Panc1 (cell line): ENCODE measurements around the gene ZNF664. TPM values are rescaled to one million over a fixed set of nuclear protein-coding genes. Genes with fewer than 3 reads are reported as not detected.

ENCODE experiments used
- ATAC-seq: fragments of 200-7000 bp; cut with Tn5 transposase; 2 replicates; pipeline ENCODE4 v1.9.1; 2020; ENCODE audit warnings: mild to moderate bottlenecking, moderate library complexity
- BruUV-seq: library from RNA; stranded (reverse); fragments of 400-500 nt; replicated peaks from 2 replicates; lab custom pipeline; 2021; lab: Mats Ljungman, UMichigan
- CTCF ChIA-PET: fragments of 300-600 bp; sonication (Branson Sonifier 250); formaldehyde crosslinking; loops from one replicate; lab custom pipeline; 2022; ENCODE audit warnings: antibody characterized with exemption; lab: Charles Lee
- POLR2A ChIA-PET: fragments of 300-600 bp; sonication (Branson Sonifier 250); formaldehyde crosslinking; loops from one replicate; lab custom pipeline; 2022; ENCODE audit warnings: antibody characterized with exemption; lab: Charles Lee
- DNase-seq: peaks from one replicate; pipeline ENCODE4 v3.0.0-alpha.2; 2010; ENCODE audit warnings: low read depth, low spot score
- H3K27ac ChIP-seq: 2 replicates; pipeline ENCODE4 v1.5.1; 2011; ENCODE audit warnings: mild to moderate bottlenecking, low read length, inconsistent platforms
- H3K27me3 ChIP-seq: fragments of 200-500 bp; sonication (Bioruptor generic); 2 replicates; pipeline ENCODE4 v1.6.0; 2014; ENCODE audit warnings: low read length, inconsistent platforms; ENCODE audit not compliant: control insufficient read depth, insufficient read depth
- H3K36me3 ChIP-seq: fragments of 200-500 bp; sonication (Bioruptor generic); 2 replicates; pipeline ENCODE4 v1.5.1; 2014; ENCODE audit warnings: inconsistent platforms, mild to moderate bottlenecking, low read length, moderate library complexity; ENCODE audit not compliant: control insufficient read depth, insufficient read depth
- H3K4me1 ChIP-seq: 2 replicates; pipeline ENCODE4 v1.5.1; 2011; ENCODE audit warnings: inconsistent platforms, mild to moderate bottlenecking, low read length, moderate library complexity; ENCODE audit not compliant: control insufficient read depth, insufficient read depth
- H3K4me3 ChIP-seq, 2 experiments: 2 replicates each; pipeline ENCODE4 v1.5.1; 2011 to 2012; ENCODE audit warnings: low read depth in 2 of 2, low read length in 2 of 2, mild to moderate bottlenecking in 2 of 2, inconsistent platforms in 1 of 2, moderate library complexity in 1 of 2
- H3K9me3 ChIP-seq: fragments of 200-500 bp; sonication (Bioruptor generic); 2 replicates; pipeline ENCODE4 v1.5.1; 2014; ENCODE audit warnings: low read depth, mild to moderate bottlenecking, inconsistent platforms, low read length, moderate library complexity; ENCODE audit not compliant: control insufficient read depth, insufficient read depth
- CTCF ChIP-seq: fragments of 450-650 bp; IDR thresholded peaks from 2 replicates; pipeline ENCODE4 v1.5.1; 2017; ENCODE audit warnings: mild to moderate bottlenecking
- POLR2AphosphoS5 ChIP-seq: IDR thresholded peaks from 2 replicates; pipeline ENCODE4 v1.6.1; 2012; ENCODE audit warnings: mild to moderate bottlenecking, low read depth, low read length, moderate library complexity
- SIN3A ChIP-seq: IDR thresholded peaks from 2 replicates; pipeline ENCODE4 v1.6.1; 2012; ENCODE audit warnings: low read depth, mild to moderate bottlenecking, low read length, moderate library complexity, borderline replicate concordance; ENCODE audit not compliant: insufficient read depth
- TCF7L2 ChIP-seq: IDR thresholded peaks from 2 replicates; pipeline ENCODE4 v1.6.1; 2011; ENCODE audit warnings: mild to moderate bottlenecking, low read depth, low read length, inconsistent platforms
- in situ Hi-C: cut with HindIII; loops from 2 replicates; pipeline ENCODE4 v1.10.0; 2016; ENCODE audit warnings: low sequenced_read_pairs, low pct_unique_long_range_greater_than_20kb
- intact Hi-C: fragments of 100-400 bp; cut with micrococcal nuclease; formaldehyde crosslinking; loops from one replicate; pipeline ENCODE4 v1.10.0; 2022; ENCODE audit not compliant: unreplicated experiment
- total RNA-seq: library from RNA; stranded (reverse); gene quantifications from one replicate; pipeline ENCODE4 v1.2.1, GENCODE V29; 2021; ENCODE audit not compliant: unreplicated experiment
- TF ChIP-seq, protein P1 (sequence below), 2 experiments: IDR thresholded peaks; 2 replicates each; pipeline ENCODE4 v1.6.1; 2011 to 2012; ENCODE audit warnings: low read depth in 2 of 2, control low read depth in 1 of 2, low read length in 1 of 2, mild to moderate bottlenecking in 1 of 2, moderate library complexity in 1 of 2; ENCODE audit not compliant: insufficient read depth in 1 of 2

The ZNF664 gene
- total RNA-seq, 1 experiment from 2014 or later: 115 TPM

DNA sequence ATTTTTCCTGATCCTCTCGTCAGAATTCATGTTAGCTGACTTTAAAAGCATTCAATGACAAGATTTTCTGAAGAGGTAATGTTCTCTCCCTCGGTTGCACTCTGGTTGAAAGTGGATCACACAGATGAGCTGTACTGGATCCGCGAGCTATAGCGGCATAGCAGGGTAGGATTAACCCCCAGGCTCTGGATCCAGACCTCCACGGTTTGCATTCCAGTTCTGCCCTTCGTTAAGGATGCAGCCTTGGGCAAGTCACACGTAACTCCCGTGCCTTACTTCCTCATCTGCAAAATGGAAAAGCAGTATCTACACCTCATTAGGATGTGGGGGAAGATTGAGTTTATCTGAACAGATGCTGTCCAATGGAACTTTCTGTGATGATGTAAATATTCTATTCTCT, 14.1 kb upstream of the ZNF664 start:
- H3K4me1 ChIP-seq: no peaks in the 10 kb centered on the region
- H3K9me3 ChIP-seq: no peaks in the 10 kb centered on the region
- H3K4me3 ChIP-seq: no peak overlapping the region
- TF ChIP-seq SIN3A (no peak), POLR2AphosphoS5 (no peak), TCF7L2 (no peak), CTCF (no peak)
- TF ChIP-seq, protein P1, sequence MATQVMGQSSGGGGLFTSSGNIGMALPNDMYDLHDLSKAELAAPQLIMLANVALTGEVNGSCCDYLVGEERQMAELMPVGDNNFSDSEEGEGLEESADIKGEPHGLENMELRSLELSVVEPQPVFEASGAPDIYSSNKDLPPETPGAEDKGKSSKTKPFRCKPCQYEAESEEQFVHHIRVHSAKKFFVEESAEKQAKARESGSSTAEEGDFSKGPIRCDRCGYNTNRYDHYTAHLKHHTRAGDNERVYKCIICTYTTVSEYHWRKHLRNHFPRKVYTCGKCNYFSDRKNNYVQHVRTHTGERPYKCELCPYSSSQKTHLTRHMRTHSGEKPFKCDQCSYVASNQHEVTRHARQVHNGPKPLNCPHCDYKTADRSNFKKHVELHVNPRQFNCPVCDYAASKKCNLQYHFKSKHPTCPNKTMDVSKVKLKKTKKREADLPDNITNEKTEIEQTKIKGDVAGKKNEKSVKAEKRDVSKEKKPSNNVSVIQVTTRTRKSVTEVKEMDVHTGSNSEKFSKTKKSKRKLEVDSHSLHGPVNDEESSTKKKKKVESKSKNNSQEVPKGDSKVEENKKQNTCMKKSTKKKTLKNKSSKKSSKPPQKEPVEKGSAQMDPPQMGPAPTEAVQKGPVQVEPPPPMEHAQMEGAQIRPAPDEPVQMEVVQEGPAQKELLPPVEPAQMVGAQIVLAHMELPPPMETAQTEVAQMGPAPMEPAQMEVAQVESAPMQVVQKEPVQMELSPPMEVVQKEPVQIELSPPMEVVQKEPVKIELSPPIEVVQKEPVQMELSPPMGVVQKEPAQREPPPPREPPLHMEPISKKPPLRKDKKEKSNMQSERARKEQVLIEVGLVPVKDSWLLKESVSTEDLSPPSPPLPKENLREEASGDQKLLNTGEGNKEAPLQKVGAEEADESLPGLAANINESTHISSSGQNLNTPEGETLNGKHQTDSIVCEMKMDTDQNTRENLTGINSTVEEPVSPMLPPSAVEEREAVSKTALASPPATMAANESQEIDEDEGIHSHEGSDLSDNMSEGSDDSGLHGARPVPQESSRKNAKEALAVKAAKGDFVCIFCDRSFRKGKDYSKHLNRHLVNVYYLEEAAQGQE (IDR thresholded peaks at IDR 0.05; ENCODE audit: insufficient read depth in 1 of 2, low read depth in 2 of 2, low read length in 1 of 2): no peak
- ATAC-seq (no peak), DNase-seq (no peak)
- in situ Hi-C loops (no loop called here), intact Hi-C loops (no loop called here)
- H3K36me3 ChIP-seq: no peaks in the 10 kb centered on the region
- H3K27me3 ChIP-seq: no peaks in the 10 kb centered on the region
- POLR2A ChIA-PET: no interaction called here
- no peak overlapping the region for H3K27ac ChIP-seq
- CTCF ChIA-PET: no interaction called here
- no TSS peak for BruUV-seq

DNA sequence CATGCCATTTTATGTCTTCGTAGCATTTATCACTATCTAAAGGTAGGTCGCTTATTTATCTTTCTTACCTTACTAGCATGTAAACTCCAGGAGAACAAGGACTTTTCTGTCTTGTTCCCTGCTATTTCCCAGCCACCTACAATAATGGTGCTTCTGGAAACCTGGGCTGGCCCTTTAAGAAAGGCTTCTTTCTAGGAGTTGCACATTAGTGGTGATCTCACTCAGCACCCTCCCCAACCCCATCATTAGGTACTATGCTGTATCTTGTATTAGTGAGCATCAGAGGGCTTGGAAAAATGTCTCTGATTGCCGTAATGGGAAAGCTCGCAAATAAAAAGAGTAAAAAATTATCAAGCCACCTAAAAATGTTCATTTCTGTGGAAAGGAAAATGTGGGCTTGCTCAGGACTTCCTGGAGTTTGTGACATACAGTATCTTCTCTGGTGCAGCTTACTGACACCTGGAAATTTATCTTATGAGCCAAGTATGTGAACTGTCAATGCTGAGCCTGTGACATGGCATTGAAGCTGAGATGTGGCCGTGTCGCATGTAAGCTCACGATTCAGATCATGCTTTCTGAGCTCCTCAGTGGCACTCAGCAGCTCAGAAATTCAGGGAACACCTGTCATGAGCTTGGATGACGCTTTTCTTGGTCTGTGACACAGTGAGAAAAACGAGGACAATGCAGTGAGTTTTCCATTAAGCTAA, 12.8 kb upstream of the ZNF664 start:
- Histone ChIP-seq H3K27me3 (no peaks in the 10 kb centered on the region), H3K4me3 (no peak overlapping the region), H3K9me3 (no peaks in the 10 kb centered on the region), H3K4me1 (no peaks in the 10 kb centered on the region), H3K27ac (no peak overlapping the region), H3K36me3 (no peaks in the 10 kb centered on the region)
- ATAC-seq (no peak), DNase-seq (no peak)
- TF ChIP-seq, protein P1 (IDR thresholded peaks at IDR 0.05; ENCODE audit: insufficient read depth in 1 of 2, low read depth in 2 of 2, low read length in 1 of 2): no peak
- TF ChIP-seq TCF7L2 (no peak), SIN3A (no peak), CTCF (no peak), POLR2AphosphoS5 (no peak)
- ChIA-PET POLR2A (no interaction called here), CTCF (no interaction called here)
- no TSS peak for BruUV-seq
- in situ Hi-C loops: no loop called here
- intact Hi-C loops: no loop called here
